ENCODE measurements around the gene CHST8. TPM values are rescaled to one million over a fixed set of nuclear protein-coding genes. Genes with fewer than 3 reads are reported as not detected.
A peak's percentile ranks its signal among the peaks of the same experiment; 100 is the strongest.

CHST8 gene
- total RNA-seq, 1 experiment from 2014 or later = not detected

GRCh38 chr19:33673258-33673875 lies 51.6 kb downstream of the CHST8 start:
- no peak for DNase-seq (ENCODE audit: low spot score)

GRCh38 chr19:33673996-33674625 lies 52.4 kb downstream of the CHST8 start:
- no peak for DNase-seq (ENCODE audit: low spot score)

- DNase-seq (ENCODE audit: low spot score) = no peak
These were observed 53.0 kb downstream of the CHST8 start for GRCh38 chr19:33674626-33675367.

- no peak for DNase-seq (ENCODE audit: low spot score)
These were observed 53.9 kb downstream of the CHST8 start for GRCh38 chr19:33675501-33676124.

- no peak for DNase-seq (ENCODE audit: low spot score)
These were observed 55.4 kb downstream of the CHST8 start for GRCh38 chr19:33676999-33677665.

GRCh38 chr19:33677745-33678426 lies 56.1 kb downstream of the CHST8 start:
- DNase-seq (ENCODE audit: low spot score) = no peak

GRCh38 chr19:33678796-33679585 lies 57.2 kb downstream of the CHST8 start:
- DNase-seq (ENCODE audit: low spot score) = no peak

- no peak for DNase-seq (ENCODE audit: low spot score)
These were observed 57.9 kb downstream of the CHST8 start for GRCh38 chr19:33679696-33680095.

- DNase-seq (ENCODE audit: low spot score) = no peak
These were observed 59.4 kb downstream of the CHST8 start for GRCh38 chr19:33681081-33681680.

- peak; percentile 32 for DNase-seq (ENCODE audit: low spot score)
These were observed 62.3 kb downstream of the CHST8 start for GRCh38 chr19:33683881-33684537.

GRCh38 chr19:33684538-33685232 lies 62.9 kb downstream of the CHST8 start:
- no peak for DNase-seq (ENCODE audit: low spot score)

GRCh38 chr19:33685541-33685940 lies 63.8 kb downstream of the CHST8 start:
- no peak for DNase-seq (ENCODE audit: low spot score)

- DNase-seq (ENCODE audit: low spot score) = no peak
These were observed 64.5 kb downstream of the CHST8 start for GRCh38 chr19:33686262-33686661.

- DNase-seq (ENCODE audit: low spot score) = no peak
These were observed 65.1 kb downstream of the CHST8 start for GRCh38 chr19:33686687-33687480.

- DNase-seq (ENCODE audit: low spot score) = no peak
These were observed 65.9 kb downstream of the CHST8 start for GRCh38 chr19:33687481-33688170.

- no peak for DNase-seq (ENCODE audit: low spot score)
These were observed 66.6 kb downstream of the CHST8 start for GRCh38 chr19:33688171-33688992.
